GM19099 (cell line): ENCODE data around the gene ST7.

Experiments
- POLR2A ChIP-seq: IDR thresholded peaks from 3 replicates; pipeline ENCODE4 v1.6.1; 2011; ENCODE audit warnings: low read depth; ENCODE audit not compliant: insufficient read length; ENCODE audit errors: extremely low read depth

Gene ST7

DNA sequence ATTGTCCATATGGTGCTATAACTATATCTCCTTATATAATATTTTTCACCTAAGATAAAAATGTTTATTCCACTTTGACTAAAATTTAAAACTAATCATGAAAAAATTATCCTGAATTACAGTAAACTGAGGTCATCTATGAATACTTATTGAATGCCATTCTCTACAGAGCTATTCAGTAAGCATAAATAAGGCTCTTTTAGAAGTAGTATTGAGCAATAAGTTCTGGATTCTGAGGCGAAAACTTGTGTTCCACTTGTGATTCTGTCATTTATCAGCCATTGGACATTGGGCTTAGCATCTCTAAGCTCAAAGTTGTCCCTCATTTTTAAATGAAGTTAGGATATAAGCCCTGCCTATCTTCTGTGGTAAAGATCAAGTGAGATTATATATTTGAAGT lies 238.8 kb downstream of the ST7 start:
- no peak for TF ChIP-seq POLR2A

DNA sequence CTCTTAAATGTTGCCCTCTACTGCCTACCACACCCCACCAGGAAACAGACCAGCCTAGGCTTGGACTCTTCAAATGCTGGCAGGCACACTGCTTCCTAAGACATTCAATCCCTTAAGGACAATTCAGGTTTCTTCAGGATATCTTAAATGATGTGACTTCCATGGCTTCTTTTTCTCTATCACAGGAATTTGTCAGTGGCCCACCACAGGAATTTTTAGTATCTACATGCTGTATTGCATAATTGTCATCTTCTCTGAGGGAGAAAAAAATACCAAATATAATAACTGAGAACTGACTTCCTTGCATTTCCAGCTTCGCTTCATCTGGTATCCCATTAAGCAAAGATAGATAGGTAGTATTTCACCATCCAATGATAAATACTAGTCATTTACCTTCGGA lies 240.3 kb downstream of the ST7 start:
- no peak for TF ChIP-seq POLR2A

DNA sequence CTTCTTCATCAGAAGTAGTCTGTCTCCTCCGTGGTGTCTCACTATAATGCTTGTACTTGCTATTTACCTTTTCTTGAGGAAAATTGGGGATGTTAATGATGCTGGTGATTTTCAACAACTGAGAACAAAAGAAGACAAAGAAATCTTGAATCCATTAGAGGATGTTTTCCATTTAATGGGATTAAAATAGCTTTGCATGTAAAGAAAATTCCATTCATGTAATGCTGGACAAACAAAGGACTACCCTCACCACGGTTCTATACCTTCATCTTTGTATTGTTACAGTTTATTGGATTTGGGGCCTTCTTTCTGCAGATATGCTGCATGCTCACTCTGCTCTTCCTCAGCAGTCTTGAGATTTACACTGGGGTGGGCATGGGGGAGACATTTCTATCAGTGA lies 241.1 kb downstream of the ST7 start:
- no peak for TF ChIP-seq POLR2A

DNA sequence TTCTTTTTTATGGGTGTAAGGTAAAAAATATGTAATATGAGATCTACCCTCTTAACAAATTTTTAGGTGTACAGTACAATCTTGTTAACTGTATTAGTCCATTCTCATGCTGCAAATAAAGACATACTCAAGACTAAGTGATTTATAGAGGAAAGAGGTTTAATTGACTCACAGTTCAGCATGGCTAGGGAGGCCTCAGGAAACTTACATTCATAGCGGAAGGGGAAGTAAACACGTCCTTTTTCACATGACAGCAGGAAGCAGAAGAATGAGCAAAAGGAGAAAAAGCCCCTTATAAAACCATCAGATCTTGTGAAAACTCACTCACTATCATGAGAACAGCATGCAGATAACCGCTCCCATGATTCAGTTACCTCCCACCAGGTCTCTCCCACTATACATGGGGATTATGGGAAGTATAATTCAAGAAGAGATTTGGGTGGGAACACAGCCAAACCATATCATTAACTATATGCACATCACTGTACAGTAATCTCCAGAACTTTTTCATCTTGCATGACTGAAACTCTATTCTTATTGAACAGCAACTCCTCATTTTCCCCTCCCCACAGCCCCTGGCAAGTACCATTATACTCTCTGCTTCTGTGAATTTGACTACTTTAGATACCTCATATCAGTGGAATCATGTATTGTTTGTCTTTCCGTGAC lies 242.2 kb downstream of the ST7 start:
- no peak for TF ChIP-seq POLR2A

DNA sequence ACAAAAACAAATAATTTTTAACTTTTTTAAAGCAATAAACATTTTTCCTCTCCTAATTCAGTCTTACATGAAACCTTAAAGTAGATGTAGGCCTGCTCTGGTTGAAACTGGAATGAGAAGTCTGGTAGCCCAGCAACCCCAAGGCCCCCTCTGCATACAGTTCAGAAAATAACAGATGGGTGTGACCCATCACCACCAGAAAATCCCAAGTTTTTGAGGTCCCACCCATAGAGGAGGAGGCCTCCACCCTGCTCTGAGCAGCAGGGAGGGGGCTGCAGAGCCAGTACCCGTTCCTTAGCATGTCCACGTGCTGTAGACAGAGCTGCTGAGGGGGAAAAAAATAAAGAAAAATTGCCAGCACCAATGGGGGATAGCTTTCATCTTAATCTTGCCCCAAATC lies 246.8 kb downstream of the ST7 start:
- no peak for TF ChIP-seq POLR2A

DNA sequence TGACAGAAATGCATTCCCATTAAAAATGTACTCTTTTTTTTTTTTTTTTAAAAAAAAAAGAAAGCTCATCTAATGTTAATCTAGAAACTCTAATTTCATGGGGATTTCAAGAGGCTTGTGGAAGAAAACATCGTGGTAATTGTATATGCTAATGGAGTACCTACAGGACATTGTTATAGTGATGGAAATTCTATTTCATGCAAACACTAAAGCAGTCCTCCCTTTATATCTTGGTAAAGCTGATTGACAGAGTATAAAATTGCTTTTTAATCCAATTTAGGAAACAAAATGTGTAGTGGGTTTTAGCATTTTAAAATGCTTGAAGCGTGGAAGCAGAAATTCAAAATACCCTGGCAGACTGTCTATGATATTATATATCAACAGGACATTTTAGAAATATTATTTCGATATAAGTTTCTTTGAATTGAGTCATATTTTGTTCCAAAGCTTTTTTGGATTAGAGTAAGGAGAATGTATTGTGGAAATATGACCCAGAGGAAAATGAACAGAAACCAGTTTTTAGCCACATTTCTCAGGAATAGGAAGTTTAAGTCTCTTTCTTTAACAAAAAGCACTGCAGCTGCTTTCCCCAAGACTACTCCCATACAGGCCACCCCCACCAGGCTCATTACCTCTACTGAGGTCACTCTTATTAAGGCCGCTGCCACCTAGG lies 247.6 kb downstream of the ST7 start:
- no peak for TF ChIP-seq POLR2A

DNA sequence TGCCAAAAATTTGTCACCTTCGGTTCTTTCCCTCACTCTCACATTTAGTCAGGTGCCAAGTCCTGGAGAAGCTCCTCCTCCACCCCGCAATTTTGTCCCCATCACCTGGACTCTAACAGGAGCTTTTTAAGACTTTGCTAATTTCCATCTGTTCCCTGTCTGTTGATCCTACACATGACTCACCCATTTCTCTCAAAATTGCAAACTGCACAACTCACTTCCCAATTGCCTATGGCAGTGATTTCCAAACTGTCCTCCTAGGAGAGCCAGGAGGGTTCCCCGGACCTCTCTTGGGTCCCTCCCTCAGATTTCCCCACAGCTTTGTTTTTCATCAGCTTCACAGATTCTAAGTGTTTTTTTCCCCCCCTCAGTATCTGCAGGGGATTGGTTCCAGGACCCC lies 249.2 kb downstream of the ST7 start:
- TF ChIP-seq POLR2A, result no peak

DNA sequence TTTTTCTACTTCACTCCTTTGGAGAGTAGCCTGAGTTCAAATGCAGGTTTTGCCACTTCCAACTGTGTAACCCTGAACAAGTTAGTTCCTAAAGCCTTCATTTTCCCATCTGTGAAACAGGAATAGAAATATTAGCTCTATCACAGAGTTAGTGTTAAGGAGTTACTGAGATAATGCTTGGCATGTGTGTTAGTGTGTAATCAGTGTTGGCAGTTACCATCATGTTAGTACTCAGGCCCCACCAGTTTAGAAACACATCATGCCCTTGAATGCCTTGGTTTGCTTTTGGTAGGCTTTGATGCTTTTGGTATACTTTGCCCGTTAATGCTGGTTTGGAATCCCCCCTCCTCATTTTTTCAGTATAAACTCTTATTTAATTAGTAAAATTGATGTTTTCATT lies 249.9 kb downstream of the ST7 start:
- no peak for TF ChIP-seq POLR2A

DNA sequence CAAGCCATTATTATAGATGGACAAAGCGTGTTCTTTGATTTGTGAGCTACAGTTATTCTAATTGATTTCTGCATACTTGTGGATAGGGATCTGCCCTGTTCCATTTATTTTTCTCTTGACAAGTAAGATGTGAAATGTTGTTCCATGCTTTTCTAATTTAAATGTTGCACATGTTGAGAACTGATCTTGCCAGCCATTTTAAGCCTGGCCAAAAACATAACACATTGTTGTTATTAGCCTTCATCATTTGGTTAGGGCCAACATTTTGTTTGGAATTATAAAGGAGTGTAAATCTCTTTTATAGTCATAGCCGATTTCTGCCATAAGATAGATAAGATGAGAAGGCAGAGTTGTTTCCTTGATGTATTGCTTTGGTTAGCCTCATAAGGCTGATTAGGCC lies 252.6 kb downstream of the ST7 start:
- no peak for TF ChIP-seq POLR2A

DNA sequence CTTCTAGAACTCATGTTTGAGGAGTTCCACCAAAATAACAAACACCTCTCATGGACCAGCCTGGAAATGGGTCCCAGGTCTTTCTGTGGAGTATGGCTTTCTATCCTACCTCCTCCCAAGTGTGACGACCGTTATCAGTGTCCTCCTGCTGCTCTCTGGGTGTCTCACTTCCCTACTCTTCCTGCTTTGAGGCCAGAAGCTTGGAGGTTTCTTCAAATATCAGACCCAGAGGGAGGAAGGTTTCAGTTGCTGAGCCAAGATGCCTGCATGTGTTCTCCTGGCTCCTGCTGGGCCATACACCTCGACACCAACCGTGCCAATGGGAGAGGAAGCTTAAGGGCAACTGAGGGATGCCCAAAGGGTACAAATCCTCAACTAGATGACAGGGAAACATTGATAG lies 255.0 kb downstream of the ST7 start:
- no peak for TF ChIP-seq POLR2A

DNA sequence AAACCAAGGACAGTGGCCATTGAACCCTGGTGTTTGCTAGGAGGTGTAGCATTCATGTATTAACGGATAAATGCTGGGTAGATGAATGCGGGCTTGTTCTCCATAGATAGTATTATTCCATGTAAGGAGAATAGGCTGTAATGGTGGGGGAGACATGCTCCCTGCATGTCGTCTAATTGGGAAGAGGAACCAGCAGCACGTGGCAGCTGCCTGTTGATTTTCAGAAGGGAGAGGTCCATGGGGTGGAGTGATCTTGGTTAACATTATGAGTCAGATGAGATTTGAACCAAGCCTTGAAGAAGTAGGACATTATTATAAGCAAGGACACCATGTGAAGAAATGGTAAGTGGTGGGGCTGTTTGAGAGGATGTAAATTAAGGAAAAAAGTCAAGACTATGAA lies 257.1 kb downstream of the ST7 start:
- TF ChIP-seq POLR2A, result no peak

DNA sequence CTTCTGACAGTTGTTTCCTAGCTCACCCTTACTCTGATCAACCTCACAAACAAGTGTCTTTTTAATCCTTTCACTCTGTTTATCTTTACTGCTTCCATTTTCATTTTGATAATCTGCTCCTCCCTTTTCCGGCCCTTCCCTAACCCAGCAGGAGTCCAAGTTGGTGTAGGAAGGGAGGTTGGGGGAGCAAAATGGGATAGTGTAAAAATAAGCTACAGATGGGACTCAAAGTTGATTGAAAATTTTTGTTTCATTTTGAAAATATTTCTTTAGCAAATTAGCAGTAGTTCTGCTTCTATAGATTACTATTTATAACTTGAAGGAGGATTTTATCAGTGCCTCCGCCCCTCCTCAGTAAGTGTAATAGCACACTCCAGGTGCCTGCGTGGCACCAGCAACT lies 257.6 kb downstream of the ST7 start:
- TF ChIP-seq POLR2A, result no peak

DNA sequence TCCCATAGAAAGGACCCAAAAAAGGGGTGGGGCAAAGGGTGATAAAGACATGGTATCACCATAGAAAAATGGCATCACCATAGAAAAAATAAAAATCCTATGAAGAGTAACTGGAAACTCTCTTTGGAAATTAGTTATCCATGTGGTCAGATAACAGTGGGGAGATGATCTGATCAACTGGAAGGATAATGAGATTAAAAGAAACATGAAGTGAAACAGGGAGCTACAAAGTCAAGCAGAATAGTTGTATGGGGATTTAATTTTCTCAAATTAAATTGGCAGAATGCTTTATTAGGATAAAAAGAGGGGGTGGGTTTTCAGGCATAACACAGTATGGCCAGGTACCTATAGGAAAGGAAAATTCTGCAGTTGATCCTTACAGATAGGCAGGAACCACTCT lies 258.3 kb downstream of the ST7 start:
- no peak for TF ChIP-seq POLR2A

DNA sequence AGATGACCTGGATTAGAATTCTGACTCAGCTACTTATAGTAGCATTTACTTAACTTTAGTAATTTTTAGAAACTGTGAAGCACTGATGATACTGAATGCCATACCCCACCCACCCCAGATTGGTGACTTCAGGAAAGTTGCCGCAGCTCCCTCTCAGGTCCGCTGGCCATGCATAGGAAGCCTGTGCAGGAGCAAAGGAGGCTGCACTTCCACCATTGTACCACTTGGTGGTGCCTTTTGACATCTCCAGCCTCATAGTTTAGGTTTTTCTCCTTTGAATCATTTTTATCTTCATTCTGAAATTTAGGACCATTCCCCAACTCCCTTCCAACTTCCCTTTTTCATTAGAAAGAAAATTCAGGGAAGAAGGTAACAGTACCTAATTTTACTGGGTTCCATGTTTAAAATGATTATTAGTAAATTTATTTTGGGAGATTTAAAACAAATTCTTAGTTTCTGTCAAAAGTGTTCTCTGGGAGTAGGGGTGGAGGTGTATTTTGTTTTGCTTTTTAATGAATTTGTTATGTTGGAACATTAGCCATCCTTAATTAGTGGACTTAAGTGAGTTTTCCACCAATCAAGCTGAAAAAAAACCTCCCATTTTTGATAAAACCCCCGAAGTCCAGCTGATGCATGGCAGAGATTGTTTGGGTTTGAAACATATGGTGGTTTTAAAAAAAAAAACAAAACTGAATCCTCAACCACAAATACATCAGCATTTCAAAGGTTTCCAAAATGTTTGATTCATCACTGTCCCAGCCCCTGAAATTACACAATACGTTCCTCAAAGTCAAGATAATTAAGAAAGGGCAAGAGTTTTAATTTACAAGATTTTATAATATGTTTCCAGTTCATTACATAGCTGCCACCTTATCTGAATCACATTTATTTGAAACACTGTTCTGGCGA lies 259.9 kb downstream of the ST7 start:
- TF ChIP-seq POLR2A, result no peak

DNA sequence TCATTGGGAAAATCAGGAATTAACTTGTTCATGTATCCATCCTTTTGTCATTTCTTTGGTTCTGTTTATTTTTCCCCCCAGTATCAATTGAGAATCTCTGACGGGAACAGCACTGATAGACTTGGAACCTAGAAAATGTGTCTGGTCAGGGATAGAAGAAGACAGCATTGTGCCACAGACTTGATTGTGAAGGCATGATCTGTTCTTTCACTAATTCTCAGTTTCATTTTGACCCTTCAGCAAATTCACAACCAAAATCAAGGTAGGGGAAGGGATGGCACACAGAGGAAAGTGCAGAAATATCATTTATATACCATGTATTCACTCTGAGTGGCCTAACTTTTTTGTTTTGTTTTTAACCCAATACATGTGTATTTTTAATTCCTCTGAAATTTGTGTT lies 262.7 kb downstream of the ST7 start:
- no peak for TF ChIP-seq POLR2A
